Measurements from ENCODE around the gene CDK11A.
A peak's percentile ranks its signal among the peaks of the same experiment; 100 is the strongest.
"Not testable (repeated sequence)": the region's sequence is repeated elsewhere in the genome, so short reads cannot be mapped to it uniquely, and the experiment has no call there.

The CDK11A gene

DNA sequence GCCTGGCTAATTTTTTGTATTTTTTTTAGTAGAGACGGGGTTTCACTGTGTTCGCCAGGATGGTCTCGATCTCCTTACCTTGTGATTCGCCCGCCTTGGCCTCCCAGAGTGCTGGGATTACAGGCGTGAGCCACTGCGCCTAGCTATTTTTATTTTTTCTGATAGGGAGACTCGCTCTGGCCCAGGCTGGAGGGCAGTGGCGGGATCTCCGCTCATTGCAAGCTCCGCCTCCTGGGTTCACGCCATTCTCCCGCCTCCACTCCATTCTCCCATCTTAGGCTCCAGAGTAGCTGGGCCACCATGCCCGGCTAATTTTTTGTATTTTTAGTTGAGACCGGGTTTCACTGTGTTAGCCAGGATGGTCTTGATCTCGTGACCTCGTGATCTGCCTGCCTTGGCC lies 1.9 kb upstream of the CDK11A start:
- DNase-seq (ENCODE audit: low spot score), result not testable (repeated sequence)

DNA sequence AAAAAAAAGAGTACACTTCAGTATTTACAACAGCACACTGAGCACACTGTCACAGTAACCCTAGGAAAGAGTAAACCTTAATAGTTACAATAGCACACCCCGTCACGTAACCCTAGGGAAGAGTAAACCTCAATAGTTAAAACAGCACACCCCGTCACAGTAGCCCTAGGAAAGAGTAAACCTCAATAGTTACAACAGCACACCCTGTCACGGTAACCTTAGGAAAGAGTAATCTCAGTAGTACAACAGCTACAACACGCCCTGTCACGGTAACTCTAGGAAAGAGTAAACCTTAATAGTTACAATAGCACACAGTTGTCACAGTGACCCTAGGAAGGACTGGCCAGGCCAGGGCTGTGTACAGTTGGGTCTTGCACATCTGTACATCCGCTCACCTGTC lies 3.0 kb downstream of the CDK11A start:
- DNase-seq (ENCODE audit: low spot score), result no peak

- not testable (repeated sequence) for DNase-seq (ENCODE audit: low spot score)
These were observed 8.9 kb downstream of the CDK11A start for GRCh38 chr1:1715109-1715883.

DNA sequence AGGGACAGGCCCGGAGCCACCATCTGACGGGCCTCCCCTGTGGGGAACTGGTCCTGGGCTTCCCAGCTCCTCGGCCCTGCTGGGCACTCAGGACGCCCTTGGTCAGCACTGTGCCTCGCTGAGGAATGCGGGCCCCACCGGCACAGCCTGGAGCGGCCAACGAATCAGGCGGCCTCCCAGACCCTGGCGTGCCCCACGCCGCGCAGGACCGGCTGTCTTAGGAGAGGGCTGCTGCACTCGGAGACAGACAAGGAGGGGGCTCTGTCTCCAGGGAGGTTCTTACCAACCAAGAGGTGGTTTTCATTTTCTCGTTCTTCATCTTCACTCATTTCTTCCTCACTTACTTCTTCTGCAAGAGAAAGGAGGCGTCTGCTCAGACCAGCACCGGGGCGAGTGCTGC lies 16.3 kb downstream of the CDK11A start:
- not testable (repeated sequence) for DNase-seq (ENCODE audit: low spot score)

GRCh38 chr1:1707241-1707640 lies 16.9 kb downstream of the CDK11A start:
- not testable (repeated sequence) for DNase-seq (ENCODE audit: low spot score)

DNA sequence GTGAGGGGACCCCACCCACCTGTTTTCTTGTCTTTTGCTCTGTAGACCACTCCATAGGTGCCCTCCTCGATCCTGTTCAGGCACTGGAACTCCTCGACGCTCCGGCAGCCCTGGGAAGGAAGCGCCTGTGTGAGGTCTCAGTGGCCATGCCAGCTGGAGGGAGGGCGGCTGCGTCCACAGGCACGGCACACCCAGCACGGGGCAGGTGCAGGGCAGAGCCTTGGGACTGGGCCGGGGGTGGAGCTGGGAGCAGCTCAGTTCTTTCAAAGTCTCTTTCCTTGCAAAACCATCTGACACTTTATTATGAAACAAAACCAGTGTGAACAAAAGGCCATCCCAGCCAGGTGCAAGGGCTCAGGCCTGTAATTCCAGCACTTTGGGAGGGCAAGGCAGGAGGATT lies 18.5 kb downstream of the CDK11A start:
- DNase-seq (ENCODE audit: low spot score), result not testable (repeated sequence)

GRCh38 chr1:1704284-1704957 lies 19.7 kb downstream of the CDK11A start:
- DNase-seq (ENCODE audit: low spot score), result not testable (repeated sequence)

DNA sequence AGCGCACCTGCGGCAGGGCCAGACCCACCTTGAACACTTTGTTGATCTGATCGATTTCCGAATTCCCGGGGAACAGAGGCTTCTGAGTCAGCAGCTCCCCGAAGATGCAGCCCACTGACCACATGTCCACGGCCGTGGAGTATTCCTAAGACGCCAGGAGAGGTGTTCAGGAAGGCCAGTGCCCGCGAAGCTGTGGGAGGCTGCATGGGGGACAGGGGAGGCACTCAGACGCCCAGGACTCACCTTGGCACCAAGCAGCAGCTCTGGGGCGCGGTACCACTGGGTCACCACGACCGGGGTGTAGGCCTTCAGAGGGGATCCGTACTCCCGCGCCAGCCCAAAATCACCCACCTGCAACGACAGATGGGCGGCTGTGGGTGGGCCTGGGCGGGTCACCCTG lies 20.4 kb downstream of the CDK11A start:
- DNase-seq (ENCODE audit: low spot score), result no peak

- not testable (repeated sequence) for DNase-seq (ENCODE audit: low spot score)
These were observed 21.7 kb downstream of the CDK11A start for GRCh38 chr1:1702506-1702905.

- not testable (repeated sequence) for DNase-seq (ENCODE audit: low spot score)
These were observed 23.6 kb downstream of the CDK11A start for GRCh38 chr1:1700557-1700956.

DNA sequence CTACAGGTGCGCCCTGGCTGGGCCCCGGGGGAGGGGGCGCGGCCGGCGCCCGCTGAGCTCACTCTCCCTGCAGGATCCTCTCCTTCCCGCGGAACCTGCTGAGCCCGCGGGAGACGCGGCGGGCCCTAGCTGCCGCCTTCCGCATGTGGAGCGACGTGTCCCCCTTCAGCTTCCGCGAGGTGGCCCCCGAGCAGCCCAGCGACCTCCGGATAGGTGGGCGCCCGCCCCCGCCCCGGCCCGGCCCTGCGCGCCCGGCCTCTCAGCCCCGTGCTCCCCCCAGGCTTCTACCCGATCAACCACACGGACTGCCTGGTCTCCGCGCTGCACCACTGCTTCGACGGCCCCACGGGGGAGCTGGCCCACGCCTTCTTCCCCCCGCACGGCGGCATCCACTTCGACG lies 24.1 kb downstream of the CDK11A start:
- not testable (repeated sequence) for DNase-seq (ENCODE audit: low spot score)

DNA sequence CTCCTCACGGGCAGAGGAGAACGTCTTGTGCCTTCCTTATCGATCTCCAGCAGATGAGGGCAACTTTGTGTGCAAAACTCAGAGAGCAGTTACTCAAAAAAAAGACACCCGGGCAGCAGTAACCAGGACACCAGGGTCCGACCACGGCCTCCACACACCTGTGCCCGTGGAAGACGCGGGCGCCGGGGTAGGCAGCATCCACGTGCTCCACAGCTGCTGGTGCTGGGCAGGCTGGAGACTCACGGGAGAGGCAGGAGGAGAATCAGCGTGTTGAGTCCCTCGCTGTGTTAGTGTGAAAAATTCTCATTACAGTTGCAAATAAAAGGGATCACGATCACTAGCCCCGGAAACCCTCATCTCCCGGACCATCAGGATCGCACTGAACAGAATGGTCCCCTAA lies 25.1 kb downstream of the CDK11A start:
- DNase-seq (ENCODE audit: low spot score), result not testable (repeated sequence)

GRCh38 chr1:1697358-1698183 lies 26.6 kb downstream of the CDK11A start:
- DNase-seq (ENCODE audit: low spot score), result not testable (repeated sequence)

- DNase-seq (ENCODE audit: low spot score), result not testable (repeated sequence)
These were observed 27.5 kb downstream of the CDK11A start for GRCh38 chr1:1696431-1697357.

DNA sequence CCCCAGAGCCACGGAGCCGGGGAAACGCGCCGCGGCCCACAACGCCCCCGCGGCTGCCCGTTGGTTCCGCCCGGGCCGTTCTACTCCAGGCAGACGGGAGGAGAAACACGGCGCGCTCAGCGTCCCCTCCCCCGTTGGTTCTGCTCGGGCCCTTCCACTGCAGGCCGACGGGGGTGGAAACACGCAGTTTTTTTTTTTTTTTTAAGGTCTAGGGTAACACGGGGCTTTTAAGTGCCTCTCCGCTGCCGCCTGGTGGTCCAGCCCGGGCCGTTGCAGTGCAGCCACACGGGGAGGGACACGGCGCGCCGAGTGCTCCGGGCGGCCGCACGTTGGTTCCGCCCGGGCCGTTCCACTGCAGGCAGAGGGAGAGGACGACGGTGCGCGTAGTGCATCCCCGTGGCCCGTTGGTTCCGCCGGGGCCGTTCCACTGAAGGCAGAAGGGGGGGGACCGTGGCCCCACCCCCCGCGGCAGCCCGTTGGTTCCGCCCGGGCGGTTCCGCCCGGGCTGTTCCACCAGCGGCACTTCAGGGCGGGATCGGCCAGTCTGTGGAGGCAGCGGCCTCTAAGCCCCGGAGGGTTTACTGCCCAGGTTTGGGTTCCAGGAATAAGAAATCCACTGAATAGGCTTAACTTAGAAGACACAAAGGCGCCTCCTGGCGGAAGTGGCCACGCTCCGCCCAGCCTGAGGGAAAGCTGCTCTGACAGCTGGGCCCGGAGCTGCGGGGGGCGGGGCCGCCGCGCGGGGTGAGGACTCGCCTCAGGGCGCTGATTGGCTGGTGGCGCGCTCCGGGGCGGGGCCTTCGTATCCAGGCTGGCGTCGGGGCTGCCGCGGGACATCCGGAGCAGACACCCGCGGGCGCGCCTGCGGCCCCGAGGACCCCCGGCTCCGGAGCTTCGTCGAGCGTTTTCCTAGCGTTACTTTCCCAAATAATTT lies 31.2 kb downstream of the CDK11A start, which contains the start of gene SLC35E2B:
Gene SLC35E2B (minus strand): TSS at position 82 of the 934 bp plus-strand sequence. CDS start 16,096 bp downstream, outside the sequence.
- peak; percentile 82 for DNase-seq (ENCODE audit: low spot score)

GRCh38 chr1:1692324-1692713 lies 31.8 kb downstream of the CDK11A start:
- peak; percentile 39 for DNase-seq (ENCODE audit: low spot score)

- not testable (repeated sequence) for DNase-seq (ENCODE audit: low spot score)
These were observed 32.7 kb downstream of the CDK11A start for GRCh38 chr1:1691443-1691842.

GRCh38 chr1:1689526-1689925 lies 34.6 kb downstream of the CDK11A start:
- DNase-seq (ENCODE audit: low spot score), result not testable (repeated sequence)

DNA sequence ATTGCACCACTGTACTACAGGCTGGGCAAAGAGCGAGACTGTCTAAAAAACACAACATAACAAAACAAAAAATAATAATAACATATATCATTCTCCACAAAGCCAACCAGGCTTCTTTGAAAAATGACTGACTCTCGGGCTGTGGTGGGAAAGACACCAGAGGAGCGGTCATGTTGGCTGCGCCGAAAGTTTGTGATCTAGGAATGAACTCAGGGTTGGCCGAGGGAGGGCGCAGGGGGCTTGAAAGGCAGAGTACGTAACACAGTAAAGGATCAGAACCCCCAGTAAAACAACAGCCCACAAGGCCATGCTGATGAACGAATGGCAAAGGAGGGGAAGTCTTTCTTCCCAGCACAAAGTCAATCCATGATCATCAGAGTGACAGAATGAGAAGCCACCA lies 36.3 kb downstream of the CDK11A start:
- DNase-seq (ENCODE audit: low spot score), result no peak

DNA sequence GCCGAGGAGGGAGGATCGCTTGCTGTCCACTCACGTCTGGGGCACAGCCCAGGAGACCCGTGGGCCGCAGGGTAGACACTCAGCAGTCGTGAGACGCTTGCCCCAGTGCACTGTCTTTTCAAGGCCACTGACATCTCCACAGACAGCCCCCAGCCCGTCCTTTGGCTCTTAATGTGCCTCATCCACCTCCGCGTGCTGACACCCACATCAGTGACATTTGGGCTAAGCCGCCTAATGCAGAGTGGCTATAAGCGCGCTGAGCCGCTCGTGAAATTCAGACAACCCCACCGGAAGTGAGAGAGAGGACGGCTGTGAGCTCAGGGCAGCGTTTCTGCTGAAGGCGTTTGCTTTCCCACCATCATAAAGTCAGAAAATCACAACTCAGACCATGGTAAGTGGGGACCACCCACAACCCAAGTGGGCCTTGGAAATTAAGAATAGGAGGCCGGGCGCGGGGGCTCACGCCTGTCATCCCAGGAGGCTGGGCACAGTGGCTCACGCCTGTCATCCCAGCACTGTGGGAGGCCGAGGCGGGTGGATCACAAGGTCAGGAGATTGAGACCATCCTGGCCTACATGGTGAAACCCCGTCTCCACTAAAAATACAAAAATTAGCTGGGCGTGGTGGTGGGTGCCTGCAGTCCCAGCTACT lies 40.0 kb downstream of the CDK11A start:
- no peak for DNase-seq (ENCODE audit: low spot score)
